ENCODE measurements around the gene SYNPO2L.
"Not testable (repeated sequence)": the region's sequence is repeated elsewhere in the genome, so short reads cannot be mapped to it uniquely, and the experiment has no call there.

Gene SYNPO2L, protein sequence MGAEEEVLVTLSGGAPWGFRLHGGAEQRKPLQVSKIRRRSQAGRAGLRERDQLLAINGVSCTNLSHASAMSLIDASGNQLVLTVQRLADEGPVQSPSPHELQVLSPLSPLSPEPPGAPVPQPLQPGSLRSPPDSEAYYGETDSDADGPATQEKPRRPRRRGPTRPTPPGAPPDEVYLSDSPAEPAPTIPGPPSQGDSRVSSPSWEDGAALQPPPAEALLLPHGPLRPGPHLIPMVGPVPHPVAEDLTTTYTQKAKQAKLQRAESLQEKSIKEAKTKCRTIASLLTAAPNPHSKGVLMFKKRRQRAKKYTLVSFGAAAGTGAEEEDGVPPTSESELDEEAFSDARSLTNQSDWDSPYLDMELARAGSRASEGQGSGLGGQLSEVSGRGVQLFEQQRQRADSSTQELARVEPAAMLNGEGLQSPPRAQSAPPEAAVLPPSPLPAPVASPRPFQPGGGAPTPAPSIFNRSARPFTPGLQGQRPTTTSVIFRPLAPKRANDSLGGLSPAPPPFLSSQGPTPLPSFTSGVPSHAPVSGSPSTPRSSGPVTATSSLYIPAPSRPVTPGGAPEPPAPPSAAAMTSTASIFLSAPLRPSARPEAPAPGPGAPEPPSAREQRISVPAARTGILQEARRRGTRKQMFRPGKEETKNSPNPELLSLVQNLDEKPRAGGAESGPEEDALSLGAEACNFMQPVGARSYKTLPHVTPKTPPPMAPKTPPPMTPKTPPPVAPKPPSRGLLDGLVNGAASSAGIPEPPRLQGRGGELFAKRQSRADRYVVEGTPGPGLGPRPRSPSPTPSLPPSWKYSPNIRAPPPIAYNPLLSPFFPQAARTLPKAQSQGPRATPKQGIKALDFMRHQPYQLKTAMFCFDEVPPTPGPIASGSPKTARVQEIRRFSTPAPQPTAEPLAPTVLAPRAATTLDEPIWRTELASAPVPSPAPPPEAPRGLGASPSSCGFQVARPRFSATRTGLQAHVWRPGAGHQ

DNA sequence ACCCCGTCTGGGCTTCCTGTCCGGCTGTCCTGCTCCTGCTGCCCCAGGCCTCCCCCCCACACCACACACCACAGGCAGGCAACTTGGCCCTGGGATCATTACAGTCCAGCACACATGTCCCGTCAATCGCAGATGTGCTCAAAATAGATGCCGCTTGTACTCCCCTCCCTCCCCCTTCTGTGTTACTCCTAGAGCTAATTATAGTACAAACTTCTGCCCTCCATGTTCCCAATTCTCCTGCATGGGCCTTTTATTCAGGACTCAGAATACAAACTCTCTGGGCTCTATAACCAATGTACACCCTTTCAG, at the start of gene SYNPO2L:
Gene SYNPO2L, minus strand, starts transcription at position 40 of the 309 bp plus-strand sequence. CDS start 107 bp downstream, outside the sequence.
- DNase-seq, result no peak

DNA sequence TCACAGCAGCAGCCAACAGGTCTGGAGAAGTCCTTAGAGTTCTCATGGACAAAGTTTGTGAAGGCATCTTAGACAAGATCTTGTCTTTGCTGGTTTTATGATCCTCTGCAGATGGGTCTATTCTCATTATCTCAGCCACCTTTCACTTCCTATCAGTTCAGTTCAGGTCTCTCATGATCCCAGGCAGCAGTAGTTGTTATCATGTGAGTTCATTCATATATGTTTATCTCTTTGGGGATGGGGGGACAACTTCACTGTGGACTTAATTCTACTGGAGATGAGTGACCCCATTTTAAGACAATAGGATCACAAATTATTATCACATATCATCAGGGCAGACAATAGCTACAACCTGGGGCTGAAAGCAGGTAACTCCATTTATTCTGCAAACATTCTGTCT, 48.1 kb upstream of the SYNPO2L start:
- DNase-seq, result not testable (repeated sequence)

DNA sequence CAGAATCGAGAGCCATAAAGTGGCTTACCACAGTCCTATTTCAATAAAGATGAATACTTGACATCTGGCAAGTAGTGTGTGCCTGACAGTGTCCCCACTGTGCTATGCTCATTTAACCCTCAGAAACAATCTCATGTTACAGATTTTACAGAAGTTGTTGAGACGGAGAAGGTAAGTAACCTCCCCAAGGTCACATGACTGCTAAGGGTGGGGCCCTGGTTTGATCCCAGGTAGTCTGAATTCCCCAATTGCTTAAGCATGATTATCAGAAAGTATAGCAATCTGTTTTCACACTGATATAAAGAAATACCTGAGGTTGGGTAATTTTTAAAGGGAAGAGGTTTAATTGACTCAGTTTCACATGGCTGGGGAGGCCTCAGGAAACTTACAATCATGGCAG, 43.0 kb upstream of the SYNPO2L start:
- DNase-seq, result not testable (repeated sequence)

GRCh38 chr10:73697675-73698159, 41.9 kb upstream of the SYNPO2L start, which contains the start of gene AGAP5:
TSS of gene AGAP5 (minus strand) at chr10:73698109. CDS start at chr10:73697755, 354 bp downstream.
- DNase-seq, result not testable (repeated sequence)

- DNase-seq, result not testable (repeated sequence)
These were observed 39.5 kb upstream of the SYNPO2L start for GRCh38 chr10:73695302-73695701.

GRCh38 chr10:73690755-73691154, 34.9 kb upstream of the SYNPO2L start:
- not testable (repeated sequence) for DNase-seq

GRCh38 chr10:73689596-73689995, 33.8 kb upstream of the SYNPO2L start:
- DNase-seq, result not testable (repeated sequence)

DNA sequence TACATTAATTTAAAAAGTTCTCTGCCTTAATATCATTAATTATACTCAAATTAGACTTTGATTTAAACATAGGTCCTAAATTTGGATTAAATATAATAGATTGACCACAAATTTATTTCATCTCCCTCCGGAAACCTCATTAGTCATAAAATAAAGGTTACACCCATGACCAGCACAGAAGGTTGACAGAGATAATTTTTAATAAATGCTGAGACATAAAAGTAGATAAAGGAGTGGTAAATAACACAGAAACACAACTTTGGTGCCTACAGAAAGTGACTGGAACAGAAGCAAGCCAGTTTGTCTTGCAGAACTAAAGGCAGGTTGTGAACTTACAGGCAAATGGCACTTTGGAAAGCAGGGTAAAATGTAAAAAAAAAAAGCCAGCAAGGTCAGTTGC, 31.8 kb upstream of the SYNPO2L start:
- DNase-seq, result not testable (repeated sequence)

DNA sequence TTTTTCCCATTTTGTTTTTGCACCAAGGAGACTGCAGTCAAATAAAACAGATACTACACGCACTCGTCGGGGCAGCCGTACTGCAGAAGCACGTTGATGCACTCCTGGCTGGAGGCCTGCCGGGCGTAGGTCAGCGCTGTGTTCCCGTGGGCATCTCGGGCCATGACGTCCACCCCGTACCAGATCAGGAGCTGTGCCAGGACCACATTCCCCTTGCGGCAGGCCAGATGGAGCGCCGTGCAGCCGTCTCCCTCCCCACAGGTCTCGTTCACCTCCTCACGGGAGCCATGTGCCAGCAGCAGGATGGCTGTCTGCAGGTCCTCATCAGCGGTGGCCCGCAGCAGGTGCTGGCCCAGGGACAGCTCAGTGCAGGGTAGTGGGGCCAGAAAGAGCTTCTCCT, 18.7 kb upstream of the SYNPO2L start:
- not testable (repeated sequence) for DNase-seq

DNA sequence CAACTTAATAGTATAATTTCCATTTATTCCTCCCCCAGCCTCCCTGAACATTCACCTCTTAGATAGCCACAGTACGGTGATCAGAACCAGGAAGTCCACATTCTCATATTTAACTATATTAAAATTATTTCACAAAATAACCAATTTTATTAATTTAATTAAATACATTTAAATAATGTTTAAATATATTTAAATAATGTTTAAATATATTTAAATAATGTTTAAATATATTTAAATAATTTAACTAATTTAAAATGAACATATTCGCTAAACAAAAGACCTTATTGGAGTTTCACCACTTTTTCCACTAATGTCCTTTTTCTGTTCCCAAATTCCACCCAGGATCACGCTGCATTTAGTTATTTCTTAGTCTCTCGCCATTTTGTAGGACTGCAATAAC, 12.5 kb upstream of the SYNPO2L start:
- not testable (repeated sequence) for DNase-seq

- not testable (repeated sequence) for DNase-seq
These were observed 10.5 kb upstream of the SYNPO2L start for GRCh38 chr10:73666153-73666809.

DNA sequence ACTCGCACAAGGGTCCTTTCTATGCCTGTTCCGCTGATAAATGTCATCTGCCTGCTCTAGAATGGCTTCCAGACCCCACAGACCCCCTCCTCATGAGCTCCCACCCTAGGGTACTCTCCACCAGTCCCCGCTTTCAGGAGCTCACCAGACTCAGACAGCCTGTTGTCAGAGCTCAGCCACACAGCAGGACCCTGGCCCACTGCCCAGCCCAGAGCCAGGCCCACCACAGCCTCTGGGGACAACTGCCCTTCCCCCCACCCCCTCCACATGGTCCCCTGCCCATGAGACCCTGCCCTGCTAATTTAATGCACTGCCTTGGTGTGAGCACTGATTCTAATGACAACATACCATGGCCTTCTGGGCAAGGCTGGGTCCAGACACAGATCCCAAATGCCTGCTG, 9.8 kb upstream of the SYNPO2L start:
- DNase-seq, result not testable (repeated sequence)

DNA sequence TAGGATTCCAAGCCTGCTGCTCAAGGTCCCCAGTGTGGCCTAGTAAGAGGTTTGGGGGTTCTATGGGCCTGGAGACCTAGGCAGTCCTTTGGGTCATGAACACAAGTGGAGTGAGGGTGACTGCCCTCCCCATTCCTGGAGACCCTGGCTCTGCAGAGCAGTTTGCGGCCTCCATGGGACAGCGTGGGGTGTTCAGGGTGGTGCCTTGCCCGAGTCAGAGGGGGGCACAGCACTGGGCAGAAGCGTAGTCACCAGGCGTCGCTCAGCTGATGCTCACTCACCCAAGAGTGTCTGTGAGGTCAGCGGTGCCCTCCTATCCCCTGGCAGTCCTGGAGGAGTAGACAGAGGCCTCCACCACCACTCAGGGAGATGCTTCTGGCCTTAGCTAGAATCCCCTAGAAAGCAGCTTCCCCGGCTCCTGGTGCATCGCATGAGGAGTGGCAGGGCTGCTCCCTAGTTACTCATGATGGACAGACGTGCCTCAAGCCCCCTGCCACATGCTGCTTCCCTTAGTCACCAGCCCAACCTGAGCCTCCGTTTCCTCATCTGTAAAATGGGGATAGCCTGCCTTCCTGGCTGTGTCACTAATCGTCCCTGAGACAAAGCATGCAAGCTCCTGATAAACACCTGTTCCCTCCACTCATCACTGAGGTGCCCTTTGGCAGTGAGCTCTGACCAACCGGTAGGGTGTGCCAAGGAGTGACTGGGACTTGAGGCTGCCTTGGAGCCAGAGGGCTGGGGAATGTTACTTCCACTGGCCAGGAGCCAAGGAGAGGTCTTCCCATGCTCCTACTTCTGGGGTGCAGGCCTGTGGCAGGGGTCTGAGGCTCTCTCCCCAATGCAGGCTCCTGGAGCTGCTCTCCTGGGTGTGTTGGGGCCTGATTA, 8.6 kb upstream of the SYNPO2L start:
- DNase-seq, result not testable (repeated sequence)

DNA sequence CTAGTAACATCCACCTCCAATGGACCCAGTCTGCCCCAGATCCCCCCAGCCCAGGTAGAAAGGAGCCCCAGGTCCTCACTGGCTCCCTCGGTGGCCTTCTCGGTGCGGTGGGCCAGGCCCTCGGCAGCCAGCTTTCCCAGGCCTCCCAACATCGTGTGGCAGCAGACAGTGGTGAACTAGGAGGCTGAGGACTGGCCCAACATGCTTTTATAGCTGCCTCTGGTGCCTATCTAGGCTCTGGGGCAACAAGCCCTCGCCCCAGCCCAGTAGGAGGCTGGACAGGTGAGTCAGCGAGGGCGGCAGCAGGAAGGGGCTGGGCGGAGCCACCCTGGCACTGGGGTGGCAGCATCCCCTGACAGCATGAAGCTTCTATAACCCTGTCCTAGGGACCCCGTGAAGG, 7.8 kb upstream of the SYNPO2L start:
- not testable (repeated sequence) for DNase-seq

DNA sequence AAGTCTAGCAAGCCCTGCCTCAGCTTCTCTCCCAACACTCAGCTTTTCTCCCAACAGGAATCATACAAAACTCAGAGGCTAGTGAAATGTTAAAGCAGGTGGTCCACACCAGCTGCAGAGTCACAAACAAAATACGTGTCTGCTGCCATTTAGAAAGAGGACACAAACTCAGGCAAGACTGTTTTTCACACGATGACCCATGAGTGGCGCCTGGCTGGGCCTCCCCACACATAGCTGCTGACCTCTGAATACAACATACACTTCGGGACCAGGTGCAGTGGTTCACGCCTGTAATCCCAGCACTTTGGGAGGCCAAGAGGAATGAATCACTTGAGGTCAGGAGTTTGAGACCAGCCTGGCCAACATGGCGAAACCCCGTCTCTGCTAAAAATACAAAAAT, 6.9 kb upstream of the SYNPO2L start:
- not testable (repeated sequence) for DNase-seq

DNA sequence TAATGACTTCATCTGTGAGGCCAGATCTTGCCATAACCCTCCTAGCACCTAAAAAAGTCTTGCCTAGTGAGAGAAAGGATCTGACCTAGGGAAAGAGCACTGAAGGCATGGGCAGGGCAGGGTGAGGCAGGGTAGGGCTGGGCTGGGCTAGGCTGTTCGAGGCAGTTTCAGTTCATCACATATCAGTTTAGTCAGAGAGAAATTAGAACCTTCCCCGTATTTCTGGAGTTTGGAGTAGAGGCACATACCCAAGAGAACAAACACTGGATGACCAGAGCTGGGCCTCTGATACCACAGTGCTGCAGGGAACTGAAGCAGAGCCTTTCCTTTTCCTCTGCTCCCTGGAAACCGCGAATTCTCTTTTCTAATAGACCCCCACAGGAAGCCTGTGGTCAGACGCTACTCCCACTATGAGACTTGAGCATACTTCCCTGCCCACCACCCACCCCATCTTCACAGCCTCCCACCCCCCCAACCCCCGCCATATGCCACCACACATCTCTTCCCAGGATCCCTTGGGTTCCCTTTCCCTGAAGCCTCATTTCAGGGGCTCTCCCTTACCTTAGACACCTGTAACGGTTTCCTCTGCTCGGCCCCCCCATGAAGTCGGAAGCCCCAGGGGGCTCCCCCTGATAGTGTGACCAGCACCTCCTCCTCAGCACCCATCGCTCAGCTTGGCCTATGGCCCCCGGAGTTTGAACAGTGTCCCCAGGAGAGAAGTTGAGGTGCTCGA, 406 bp downstream of the SYNPO2L start:
- DNase-seq, result no peak

GRCh38 chr10:73653701-73654100, 2.1 kb downstream of the SYNPO2L start:
- DNase-seq, result no peak

- DNase-seq, result no peak
These were observed 2.6 kb downstream of the SYNPO2L start for GRCh38 chr10:73653195-73653594.

DNA sequence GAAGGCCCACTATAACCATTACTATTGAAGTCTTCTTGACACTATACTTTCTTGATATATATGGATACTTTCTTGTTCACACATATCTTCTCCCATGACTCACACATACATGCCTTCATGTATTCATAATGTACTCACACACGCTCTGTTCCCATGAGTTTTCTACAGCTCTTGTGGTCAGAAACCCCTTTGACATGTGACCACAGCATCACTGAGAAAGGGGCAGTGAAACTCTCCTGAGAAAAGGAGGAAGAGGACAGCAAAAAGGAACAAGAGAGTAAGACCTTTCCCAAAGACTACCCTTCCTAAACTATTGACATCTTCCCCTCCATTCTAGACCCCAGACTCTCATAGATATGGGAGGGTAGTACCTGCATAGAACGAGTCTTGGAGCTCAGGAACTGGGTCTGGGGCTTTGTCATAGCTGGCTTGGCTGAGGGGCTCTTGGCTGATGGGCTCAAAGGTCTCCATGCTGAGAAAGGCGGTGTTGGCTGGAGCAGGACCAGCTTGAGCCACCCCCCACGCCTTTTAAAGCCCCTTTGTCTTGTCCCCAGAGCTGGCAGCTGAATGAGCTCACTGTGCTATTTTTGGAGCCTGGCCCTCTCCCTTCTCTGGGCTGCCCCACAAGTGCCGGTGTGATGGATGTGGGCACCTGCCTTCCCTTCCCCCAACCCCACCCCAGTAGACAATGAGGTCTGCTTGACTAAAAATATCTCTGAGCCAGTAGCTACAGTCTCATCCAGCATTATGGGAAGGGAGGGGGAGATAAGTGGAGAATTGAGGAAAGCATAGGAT, 5.1 kb downstream of the SYNPO2L start:
- no peak for DNase-seq

DNA sequence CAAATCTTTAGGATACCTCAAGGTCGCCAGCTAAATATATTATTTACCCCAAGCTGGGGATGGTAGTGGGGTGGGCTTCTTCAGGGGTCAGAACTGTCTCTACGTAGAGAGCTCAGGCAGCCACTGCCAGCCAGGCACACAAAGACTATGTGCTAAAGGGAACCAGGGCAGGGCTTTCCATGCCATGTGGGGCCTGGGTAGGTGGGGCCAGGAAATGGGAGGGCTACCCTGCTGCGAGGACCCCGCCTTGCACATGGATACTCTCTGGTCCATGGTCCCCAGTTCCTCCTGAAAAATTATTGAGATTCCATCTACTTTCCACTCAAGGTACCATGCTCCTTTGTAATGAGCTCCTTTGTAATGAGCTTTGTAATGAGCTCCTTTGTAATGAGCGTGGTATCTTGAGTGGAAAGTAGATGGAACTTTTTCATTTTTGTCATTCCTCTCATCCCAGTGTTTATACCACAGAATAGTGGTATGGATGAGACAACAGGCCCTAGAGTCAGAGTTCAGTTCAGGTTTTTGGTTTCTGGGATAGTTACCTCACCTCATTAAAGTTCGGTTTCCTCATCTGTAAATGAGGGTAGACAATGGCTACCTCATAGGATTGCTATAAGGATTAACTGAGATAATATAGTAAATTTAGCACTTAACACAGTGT, 5.8 kb downstream of the SYNPO2L start:
- no peak for DNase-seq
